Measurements from ENCODE around the gene CLEC2A.

GRCh38 chr12:9881988-9882387 lies 50.2 kb downstream of the CLEC2A start:
- TF ChIP-seq, protein P1, sequence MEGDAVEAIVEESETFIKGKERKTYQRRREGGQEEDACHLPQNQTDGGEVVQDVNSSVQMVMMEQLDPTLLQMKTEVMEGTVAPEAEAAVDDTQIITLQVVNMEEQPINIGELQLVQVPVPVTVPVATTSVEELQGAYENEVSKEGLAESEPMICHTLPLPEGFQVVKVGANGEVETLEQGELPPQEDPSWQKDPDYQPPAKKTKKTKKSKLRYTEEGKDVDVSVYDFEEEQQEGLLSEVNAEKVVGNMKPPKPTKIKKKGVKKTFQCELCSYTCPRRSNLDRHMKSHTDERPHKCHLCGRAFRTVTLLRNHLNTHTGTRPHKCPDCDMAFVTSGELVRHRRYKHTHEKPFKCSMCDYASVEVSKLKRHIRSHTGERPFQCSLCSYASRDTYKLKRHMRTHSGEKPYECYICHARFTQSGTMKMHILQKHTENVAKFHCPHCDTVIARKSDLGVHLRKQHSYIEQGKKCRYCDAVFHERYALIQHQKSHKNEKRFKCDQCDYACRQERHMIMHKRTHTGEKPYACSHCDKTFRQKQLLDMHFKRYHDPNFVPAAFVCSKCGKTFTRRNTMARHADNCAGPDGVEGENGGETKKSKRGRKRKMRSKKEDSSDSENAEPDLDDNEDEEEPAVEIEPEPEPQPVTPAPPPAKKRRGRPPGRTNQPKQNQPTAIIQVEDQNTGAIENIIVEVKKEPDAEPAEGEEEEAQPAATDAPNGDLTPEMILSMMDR (IDR thresholded peaks at IDR 0.05) = no peak
- TF ChIP-seq POLR2A (IDR thresholded peaks at IDR 0.05) = no peak
